Fibroblast of lung (primary cell): ENCODE measurements around the gene TSHZ3. TPM values are rescaled to one million over a fixed set of nuclear protein-coding genes. Genes with fewer than 3 reads are reported as not detected.

Source experiments
- DNase-seq, 2 donors: peaks; one replicate each; pipeline versions ENCODE4 v3.0.0 to v3.0.0-alpha.2; 2010; ENCODE audit warnings: low read depth in 2 of 2
- H2AFZ ChIP-seq: 2 replicates; pipeline ENCODE4 v1.5.1; 2012; ENCODE audit warnings: low read length, control low read depth, inconsistent platforms
- H3K27ac ChIP-seq: 2 replicates; pipeline ENCODE4 v1.5.1; 2011; ENCODE audit warnings: low read length, control low read depth; ENCODE audit not compliant: insufficient read depth
- H3K27me3 ChIP-seq: 2 replicates; pipeline ENCODE4 v1.5.1; 2011; ENCODE audit warnings: mild to moderate bottlenecking, low read length; ENCODE audit not compliant: control insufficient read depth, insufficient read depth
- H3K36me3 ChIP-seq: 2 replicates; pipeline ENCODE4 v1.5.1; 2011; ENCODE audit warnings: low read length; ENCODE audit not compliant: control insufficient read depth, insufficient read depth
- H3K4me1 ChIP-seq: 2 replicates; pipeline ENCODE4 v1.5.1; 2011; ENCODE audit warnings: low read length; ENCODE audit not compliant: control insufficient read depth, insufficient read depth; ENCODE audit errors: extremely low read depth
- H3K4me2 ChIP-seq: 2 replicates; pipeline ENCODE4 v1.5.1; 2011; ENCODE audit warnings: low read length, control low read depth; ENCODE audit not compliant: insufficient read depth; ENCODE audit errors: extremely low read depth
- H3K4me3 ChIP-seq, 4 experiments: fragments of 200-600 bp in 1 of 4; sonication (generic) in 1 of 4; replicated peaks in 1 of 4; 2 replicates each; pipeline ENCODE4 v1.5.1; 2011 to 2016; ENCODE audit warnings: low read length in 4 of 4, low read depth in 3 of 4, mild to moderate bottlenecking in 3 of 4, control low read depth in 2 of 4, inconsistent platforms in 1 of 4, mixed read lengths in 1 of 4; ENCODE audit not compliant: insufficient read depth in 1 of 4; ENCODE audit errors: control extremely low read depth in 1 of 4
- H3K79me2 ChIP-seq: 2 replicates; pipeline ENCODE4 v1.5.1; 2012; ENCODE audit warnings: mild to moderate bottlenecking, low read length, inconsistent platforms; ENCODE audit not compliant: control insufficient read depth, insufficient read depth
- H3K9ac ChIP-seq: 2 replicates; pipeline ENCODE4 v1.5.1; 2011; ENCODE audit warnings: mild to moderate bottlenecking, low read length, control low read depth; ENCODE audit not compliant: insufficient read depth
- H3K9me3 ChIP-seq: 2 replicates; pipeline ENCODE4 v1.5.1; 2012; ENCODE audit warnings: low read depth, low read length; ENCODE audit not compliant: control insufficient read depth, insufficient read depth
- H4K20me1 ChIP-seq: 2 replicates; pipeline ENCODE4 v1.5.1; 2011; ENCODE audit warnings: low read length; ENCODE audit not compliant: control insufficient read depth, insufficient read depth; ENCODE audit errors: extremely low read depth
- CTCF ChIP-seq, 2 donors: IDR thresholded peaks in 1 of 2; conservative IDR thresholded peaks in 1 of 2; 1 replicate in 1 of 2; 2 replicates in 1 of 2; pipeline ENCODE4 v1.5.1; 2011 to 2012; ENCODE audit warnings: low read length in 2 of 2, control low read depth in 1 of 2, inconsistent platforms in 1 of 2, low read depth in 1 of 2, mild to moderate bottlenecking in 1 of 2
- EZH2 ChIP-seq: IDR thresholded peaks from 2 replicates; pipeline ENCODE4 v1.5.1; 2012; ENCODE audit warnings: low read length, control low read depth, mild to moderate bottlenecking; ENCODE audit errors: missing control alignments
- polyA plus RNA-seq, 2 donors: library from polyadenylated mRNA; depleted of rRNA in 1 of 2; stranded (reverse) in 1 of 2; unstranded in 1 of 2; fragments of >200 nt; gene quantifications; 2 replicates each; pipeline ENCODE4 v1.2.1, GENCODE V29; 2011 to 2012; ENCODE audit warnings: missing spikeins in 1 of 2
- total RNA-seq: library from RNA; depleted of rRNA; stranded (reverse); fragments of >200 nt; gene quantifications from 2 replicates; pipeline ENCODE4 v1.2.1, GENCODE V29; 2014

TSHZ3 gene
- total and polyA plus RNA-seq, 2 donors (not counting 1 experiment from before 2014, with no cell fraction given): 7.0 to 17.3 TPM

DNA sequence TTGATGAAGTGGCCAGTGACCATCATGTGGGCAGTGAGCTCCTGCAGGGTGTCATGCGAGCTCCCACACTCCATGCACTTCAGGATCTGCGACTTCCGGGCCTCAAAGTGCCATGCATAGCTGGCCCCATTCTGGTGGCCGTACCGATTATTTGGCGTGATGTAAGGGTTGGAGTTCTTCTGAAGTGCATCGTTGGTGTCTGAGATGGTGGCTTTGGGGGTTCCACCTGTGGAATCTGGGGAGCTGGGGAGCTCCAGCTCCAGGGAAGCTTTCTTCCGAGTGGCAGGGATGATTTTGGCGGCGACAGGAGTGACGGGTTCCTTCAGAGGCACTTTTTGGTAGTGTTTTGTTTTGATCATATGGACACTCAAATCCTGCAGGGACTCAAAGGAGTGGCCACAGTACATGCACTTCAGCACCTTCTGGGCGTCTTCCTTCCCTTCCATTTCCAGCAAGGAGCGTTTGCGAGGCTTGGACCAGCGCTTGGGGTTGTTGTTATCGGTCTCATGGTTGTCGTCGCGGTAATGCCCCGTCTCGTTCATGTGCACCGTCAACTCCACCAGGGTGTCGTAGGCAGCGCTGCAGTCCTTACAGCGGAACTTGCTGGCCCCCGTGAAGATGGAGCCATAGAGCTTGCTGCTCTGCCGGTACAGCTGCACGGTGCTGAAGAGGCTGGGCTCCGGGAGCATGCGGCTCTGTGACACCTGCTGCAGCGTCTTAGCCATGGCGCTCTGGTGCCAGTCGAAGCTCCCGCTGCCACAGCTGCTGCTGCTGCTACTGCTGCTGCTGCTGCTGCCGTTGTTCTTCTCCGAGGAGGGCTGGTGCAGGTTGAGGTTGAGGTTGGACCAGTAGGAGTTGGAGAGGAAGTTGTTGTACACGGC is 70.4 kb downstream of the TSHZ3 start:
- DNase-seq: no peak
- no peaks in the 10 kb centered on the region for H3K4me1 ChIP-seq
- no peak overlapping the region for H3K4me3 ChIP-seq
- no peaks in the 10 kb centered on the region for H4K20me1 ChIP-seq
- H3K9me3 ChIP-seq: no peaks in the 10 kb centered on the region
- TF ChIP-seq EZH2 (no peak), CTCF (conservative IDR thresholded peaks at IDR 0.05 in 1 of 2, IDR thresholded peaks at IDR 0.05 in 1 of 2; ENCODE audit: low read depth in 1 of 2, low read length in 2 of 2) (no peak)
- H3K79me2 ChIP-seq: peaks cover 9% of the 10 kb centered on the region
- peaks cover 13% of the 10 kb centered on the region for H3K36me3 ChIP-seq
- H3K27ac ChIP-seq: no peak overlapping the region
- no peak overlapping the region for H3K4me2 ChIP-seq
- no peak overlapping the region for H3K9ac ChIP-seq
- no peaks in the 10 kb centered on the region for H3K27me3 ChIP-seq
- no peak overlapping the region for H2AFZ ChIP-seq

DNA sequence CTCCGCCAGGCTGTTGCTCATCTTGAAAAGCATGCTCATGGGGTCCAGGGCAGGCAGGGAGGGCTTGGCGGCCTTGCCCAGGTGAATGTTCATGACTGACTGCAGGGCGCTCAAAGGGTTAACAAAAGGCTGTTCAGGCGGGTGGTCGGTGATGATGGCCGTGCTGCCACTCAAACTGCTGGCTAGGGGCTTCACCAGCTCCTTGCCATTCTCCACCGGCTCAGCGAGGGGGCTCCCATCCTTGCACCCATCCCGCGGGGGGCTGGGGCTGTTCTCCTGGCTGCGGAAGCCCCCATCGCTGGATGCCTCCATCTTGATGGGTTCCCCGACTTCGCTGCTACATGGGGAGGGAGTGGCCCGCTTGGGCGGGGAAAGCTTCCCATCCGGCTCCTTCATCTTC is 71.7 kb downstream of the TSHZ3 start:
- no peak overlapping the region for H3K4me2 ChIP-seq
- H3K27ac ChIP-seq: no peak overlapping the region
- H4K20me1 ChIP-seq: no peaks in the 10 kb centered on the region
- peaks cover 13% of the 10 kb centered on the region for H3K36me3 ChIP-seq
- H3K9ac ChIP-seq: no peak overlapping the region
- H3K9me3 ChIP-seq: no peaks in the 10 kb centered on the region
- no peaks in the 10 kb centered on the region for H3K4me1 ChIP-seq
- no peak for DNase-seq
- H3K27me3 ChIP-seq: no peaks in the 10 kb centered on the region
- no peak overlapping the region for H3K4me3 ChIP-seq
- H3K79me2 ChIP-seq: peaks cover 5% of the 10 kb centered on the region
- H2AFZ ChIP-seq: no peak overlapping the region
- TF ChIP-seq EZH2 (no peak), CTCF (conservative IDR thresholded peaks at IDR 0.05 in 1 of 2, IDR thresholded peaks at IDR 0.05 in 1 of 2; ENCODE audit: low read depth in 1 of 2, low read length in 2 of 2) (no peak)

GRCh38 chr19:31276831-31277230 is 72.4 kb downstream of the TSHZ3 start:
- TF ChIP-seq EZH2 (no peak), CTCF (conservative IDR thresholded peaks at IDR 0.05 in 1 of 2, IDR thresholded peaks at IDR 0.05 in 1 of 2; ENCODE audit: low read depth in 1 of 2, low read length in 2 of 2) (no peak)
- peaks cover 13% of the 10 kb centered on the region for H3K36me3 ChIP-seq
- H2AFZ ChIP-seq: no peak overlapping the region
- no peaks in the 10 kb centered on the region for H3K9me3 ChIP-seq
- no peak overlapping the region for H3K4me3 ChIP-seq
- H3K27me3 ChIP-seq: no peaks in the 10 kb centered on the region
- peaks cover 2% of the 10 kb centered on the region for H3K79me2 ChIP-seq
- no peak for DNase-seq
- no peak overlapping the region for H3K27ac ChIP-seq
- H3K4me2 ChIP-seq: no peak overlapping the region
- H3K4me1 ChIP-seq: no peaks in the 10 kb centered on the region
- no peak overlapping the region for H3K9ac ChIP-seq
- no peaks in the 10 kb centered on the region for H4K20me1 ChIP-seq
